GM21423 (cell line): ENCODE data around the gene MYL5.
A peak's percentile ranks its signal among the peaks of the same experiment; 100 is the strongest.
"Not testable (repeated sequence)": the region's sequence is repeated elsewhere in the genome, so short reads cannot be mapped to it uniquely, and the experiment has no call there.

Source experiments
- ATAC-seq: cut with Tn5 transposase; IDR thresholded peaks from one replicate; pipeline ENCODE4 v1.9.1; 2021; ENCODE audit warnings: mild to moderate bottlenecking, moderate library complexity; ENCODE audit not compliant: unreplicated experiment

MYL5 gene

GRCh38 chr4:656436-657337 is 17.7 kb upstream of the MYL5 start:
- no peak for ATAC-seq

GRCh38 chr4:657338-657833 is 17.0 kb upstream of the MYL5 start:
- no peak for ATAC-seq

GRCh38 chr4:657834-658667 is 16.3 kb upstream of the MYL5 start:
- no peak for ATAC-seq

GRCh38 chr4:658681-659667 is 15.4 kb upstream of the MYL5 start:
- no peak for ATAC-seq

GRCh38 chr4:659851-660250 is 14.5 kb upstream of the MYL5 start:
- ATAC-seq = no peak

- ATAC-seq = no peak
Observed at GRCh38 chr4:660401-660800, 13.9 kb upstream of the MYL5 start.

- no peak for ATAC-seq
Observed at GRCh38 chr4:661231-661630, 13.1 kb upstream of the MYL5 start.

- ATAC-seq = no peak
Observed at GRCh38 chr4:661881-662761, 12.2 kb upstream of the MYL5 start.

GRCh38 chr4:663046-663437 is 11.3 kb upstream of the MYL5 start:
- no peak for ATAC-seq

- peak; percentile 80 for ATAC-seq
Observed at GRCh38 chr4:663438-664428, 10.6 kb upstream of the MYL5 start.

GRCh38 chr4:664713-665231 is 9.6 kb upstream of the MYL5 start:
- ATAC-seq = no peak

GRCh38 chr4:665381-665750 is 9.0 kb upstream of the MYL5 start:
- ATAC-seq = no peak

GRCh38 chr4:665751-666435 is 8.4 kb upstream of the MYL5 start:
- ATAC-seq = no peak

GRCh38 chr4:666436-666810 is 7.9 kb upstream of the MYL5 start:
- no peak for ATAC-seq

GRCh38 chr4:666822-667544 is 7.4 kb upstream of the MYL5 start:
- no peak for ATAC-seq

- ATAC-seq = no peak
Observed at GRCh38 chr4:667545-667925, 6.8 kb upstream of the MYL5 start.

- not testable (repeated sequence) for ATAC-seq
Observed at GRCh38 chr4:668219-668618, 6.1 kb upstream of the MYL5 start.
